Muscle of leg (tissue), 16 donors: ENCODE measurements around the gene PHACTR1. TPM values are rescaled to one million over a fixed set of nuclear protein-coding genes. Genes with fewer than 3 reads are reported as not detected.

Experiments used
- DNase-seq: peaks from one replicate; pipeline ENCODE4 v3.0.0; 2013
- H3K27ac ChIP-seq: one replicate; pipeline ENCODE4 v1.5.1; 2013; ENCODE audit warnings: mild to moderate bottlenecking, low read length, control low read depth
- H3K27me3 ChIP-seq: one replicate; pipeline ENCODE4 v1.6.1; 2013; ENCODE audit warnings: low read length; ENCODE audit not compliant: control insufficient read depth, insufficient read depth
- H3K36me3 ChIP-seq: one replicate; pipeline ENCODE4 v1.6.1; 2013; ENCODE audit warnings: low read length; ENCODE audit not compliant: control insufficient read depth, insufficient read depth
- H3K4me1 ChIP-seq: one replicate; pipeline ENCODE4 v1.6.1; 2013; ENCODE audit warnings: low read length; ENCODE audit not compliant: control insufficient read depth, insufficient read depth
- H3K4me3 ChIP-seq: one replicate; pipeline ENCODE4 v1.5.1; 2013; ENCODE audit warnings: low read length, control low read depth
- H3K9me3 ChIP-seq: replicated peaks from 2 replicates; pipeline ENCODE4 v1.6.1; 2013; ENCODE audit warnings: low read depth, low read length; ENCODE audit not compliant: control insufficient read depth
- whole genome bisulfite sequencing: methylation state at CpG from one replicate; pipeline ENCODE4 v1.1.5; 2013; ENCODE audit warnings: missing lambda C conversion rate; ENCODE audit not compliant: insufficient coverage; 5-methylcytosine and 5-hydroxymethylcytosine counted together
- long read RNA-seq, 11 donors: transcript quantifications; one replicate each; lab custom pipeline, GENCODE V29; 2026
- polyA plus RNA-seq, 8 donors: library from polyadenylated mRNA; unstranded; fragments of 120-200 nt; gene quantifications; one replicate each; pipeline versions ENCODE4 v1.2.1 to v1.2.3, GENCODE V29; 2013; ENCODE audit warnings: inconsistent platforms in 1 of 8, low replicate concordance in 1 of 8; ENCODE audit not compliant: insufficient read length in 8 of 8, insufficient read depth in 1 of 8
- total RNA-seq: library from RNA; stranded (reverse); fragments of 120-200 nt; gene quantifications from one replicate; pipeline ENCODE4 v1.2.4, GENCODE V29; 2013

PHACTR1 gene
- total RNA-seq, result 4.3 TPM
- 1 to 10 TPM; 3.8 to 9.4 (median 4.6) TPM for polyA plus RNA-seq
- long read RNA-seq, donor 1, result 0 reads
- long read RNA-seq, donor 2, result 0 reads
- long read RNA-seq, donor 3, result 0 reads
- long read RNA-seq, donor 4, partial matches to known transcripts, result 0 of 1 reads
- long read RNA-seq, donor 4, other reads (novel, unspliced or antisense), result 0 of 1 reads
- long read RNA-seq, donor 5, partial matches to known transcripts, result 5 of 28 reads
- long read RNA-seq, donor 5, other reads (novel, unspliced or antisense), result 23 of 28 reads
- long read RNA-seq, donor 6, result 0 reads
- long read RNA-seq, donor 7, partial matches to known transcripts, result 10 of 24 reads
- long read RNA-seq, donor 7, other reads (novel, unspliced or antisense), result 14 of 24 reads
- long read RNA-seq, donor 8, result 0 reads
- long read RNA-seq, donor 9, result 0 reads
- long read RNA-seq, donor 10, result 0 reads
- long read RNA-seq, donor 11, result 0 reads

DNA sequence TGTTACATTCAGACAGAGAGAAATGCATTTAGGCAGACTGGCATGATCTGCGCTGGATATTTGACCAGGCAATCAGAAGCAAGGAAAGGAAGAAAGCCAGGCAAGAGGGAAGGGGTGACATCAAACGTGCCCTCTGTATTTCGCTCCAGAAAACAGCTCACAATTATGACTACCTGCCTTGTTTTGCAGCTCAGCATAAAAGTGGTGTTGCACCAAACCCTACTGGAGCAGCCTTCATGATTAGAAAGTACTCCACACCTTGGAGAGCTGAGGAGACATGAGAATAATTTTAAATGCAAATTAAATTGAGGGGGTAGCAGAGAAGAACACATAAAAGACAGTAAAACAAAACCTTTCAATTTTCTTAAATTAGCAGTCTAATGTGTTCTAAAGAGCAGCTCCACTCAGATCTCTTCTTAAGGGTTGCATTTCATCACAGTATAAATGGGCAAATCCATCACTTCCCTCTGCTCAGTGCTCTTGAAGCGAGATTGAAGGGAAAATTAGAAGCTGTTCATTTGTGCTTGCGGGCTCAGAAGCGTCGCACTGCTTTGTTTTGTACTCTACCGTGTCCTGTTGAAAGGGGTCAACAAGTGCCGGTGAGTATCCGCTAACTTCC lies at the start of gene PHACTR1:
Gene PHACTR1 (plus strand): TSS at position 470 of the 619 bp plus-strand sequence.
- H3K4me1 ChIP-seq, result no peaks in the 10 kb centered on the region
- no peaks in the 10 kb centered on the region for H3K9me3 ChIP-seq
- DNase-seq, result no peak
- 78% methylated on average over 2 of the region's 10 CpGs for WGBS
- no peaks in the 10 kb centered on the region for H3K36me3 ChIP-seq
- H3K27ac ChIP-seq, result no peak within 1 kb of the TSS
- H3K27me3 ChIP-seq, result no peaks in the 10 kb centered on the region
- H3K4me3 ChIP-seq, result no peak within 1 kb of the TSS

DNA sequence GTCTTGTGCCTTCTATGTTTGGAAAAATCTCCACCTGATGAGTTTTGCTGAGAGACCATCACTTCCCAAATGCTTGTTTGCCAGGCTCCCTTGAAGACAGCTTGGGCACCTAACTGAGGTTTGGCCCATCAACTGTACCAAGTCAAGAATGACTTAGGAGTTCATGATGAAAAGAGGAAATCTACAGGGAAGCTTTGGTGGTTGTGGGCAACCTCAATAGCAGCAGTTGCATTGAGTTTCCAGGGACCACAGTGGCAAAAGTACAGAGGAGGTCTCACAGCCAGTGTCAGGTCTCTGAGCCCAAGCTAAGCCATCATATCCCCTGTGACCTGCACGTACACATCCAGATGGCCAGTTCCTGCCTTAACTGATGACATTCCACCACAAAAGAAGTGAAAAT lies 49.7 kb upstream of the PHACTR1 start:
- Histone ChIP-seq H3K4me1 (no peaks in the 10 kb centered on the region), H3K9me3 (no peaks in the 10 kb centered on the region), H3K36me3 (no peaks in the 10 kb centered on the region), H3K27ac (no peak overlapping the region), H3K4me3 (no peak overlapping the region), H3K27me3 (no peaks in the 10 kb centered on the region)
- no CpG with 5 or more reads among the region's 1 CpG for WGBS
- no peak for DNase-seq

DNA sequence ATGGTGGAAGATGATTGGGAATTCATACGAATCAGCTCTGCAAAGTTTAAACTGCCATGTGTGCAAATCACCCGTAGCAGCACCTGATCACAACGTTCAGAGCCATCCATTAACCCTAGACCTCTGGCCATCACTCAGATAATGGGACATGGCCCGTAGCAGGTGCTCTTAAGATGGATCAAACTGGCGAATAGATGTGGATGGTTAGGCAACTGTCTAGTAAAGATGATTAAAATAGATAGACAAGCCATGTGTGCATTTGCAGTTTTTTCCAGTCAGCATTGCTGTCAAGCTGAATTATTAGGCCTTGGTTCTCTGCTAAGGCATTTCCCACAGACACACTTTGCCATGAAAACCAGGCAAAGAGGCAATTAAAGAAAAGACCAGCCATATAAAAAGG lies 40.6 kb upstream of the PHACTR1 start:
- DNase-seq, result no peak
- Histone ChIP-seq H3K27ac (no peak overlapping the region), H3K36me3 (no peaks in the 10 kb centered on the region), H3K27me3 (no peaks in the 10 kb centered on the region), H3K4me3 (no peak overlapping the region), H3K4me1 (no peaks in the 10 kb centered on the region), H3K9me3 (no peaks in the 10 kb centered on the region)
- 88% methylated on average over 1 of the region's 5 CpGs for WGBS

DNA sequence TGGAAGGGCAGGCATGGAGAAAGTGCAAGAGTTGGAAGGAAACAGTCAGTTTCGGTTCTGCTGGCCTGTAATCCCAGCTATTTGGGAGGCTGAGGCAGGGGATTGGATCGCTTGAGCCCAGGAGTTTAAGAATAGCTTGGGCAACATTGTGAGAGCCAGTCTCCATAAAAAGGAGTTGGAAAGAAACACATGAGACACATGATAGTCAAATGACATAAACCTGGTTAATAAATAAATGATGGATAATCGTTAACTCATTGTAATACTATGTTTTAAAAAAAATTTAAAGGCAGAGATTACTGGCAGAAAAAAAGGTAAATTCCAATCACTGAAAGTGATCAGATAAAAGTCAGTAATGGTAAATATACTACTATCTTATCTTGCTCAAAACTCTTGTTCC lies 37.2 kb upstream of the PHACTR1 start:
- H3K27ac ChIP-seq, result no peak overlapping the region
- H3K9me3 ChIP-seq, result no peaks in the 10 kb centered on the region
- no peaks in the 10 kb centered on the region for H3K36me3 ChIP-seq
- H3K27me3 ChIP-seq, result no peaks in the 10 kb centered on the region
- 100% methylated on average over 1 of the region's 3 CpGs for WGBS
- no peak overlapping the region for H3K4me3 ChIP-seq
- no peak for DNase-seq
- H3K4me1 ChIP-seq, result no peaks in the 10 kb centered on the region

DNA sequence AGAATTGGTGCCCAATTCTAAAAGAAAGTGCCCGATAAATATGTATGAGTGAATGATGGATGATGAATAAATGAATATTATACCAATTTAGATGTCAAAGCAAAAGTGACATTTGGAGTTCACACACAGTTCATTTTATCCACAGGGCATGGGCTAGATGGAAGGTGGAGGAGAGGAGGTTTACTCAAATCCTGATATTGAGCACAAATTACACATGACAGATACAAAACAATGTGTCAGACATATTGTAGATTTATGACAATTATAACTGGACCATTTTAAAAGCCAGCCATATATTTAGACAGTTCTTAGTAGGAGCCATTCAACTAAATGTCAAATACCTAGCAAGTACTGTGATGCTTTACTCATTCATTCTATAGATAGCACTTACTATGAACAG lies 23.4 kb upstream of the PHACTR1 start:
- DNase-seq, result no peak
- no peak overlapping the region for H3K27ac ChIP-seq
- H3K27me3 ChIP-seq, result no peaks in the 10 kb centered on the region
- H3K4me3 ChIP-seq, result no peak overlapping the region
- no peaks in the 10 kb centered on the region for H3K9me3 ChIP-seq
- WGBS, result no CpG with 5 or more reads among the region's 1 CpG
- H3K36me3 ChIP-seq, result no peaks in the 10 kb centered on the region
- no peaks in the 10 kb centered on the region for H3K4me1 ChIP-seq

DNA sequence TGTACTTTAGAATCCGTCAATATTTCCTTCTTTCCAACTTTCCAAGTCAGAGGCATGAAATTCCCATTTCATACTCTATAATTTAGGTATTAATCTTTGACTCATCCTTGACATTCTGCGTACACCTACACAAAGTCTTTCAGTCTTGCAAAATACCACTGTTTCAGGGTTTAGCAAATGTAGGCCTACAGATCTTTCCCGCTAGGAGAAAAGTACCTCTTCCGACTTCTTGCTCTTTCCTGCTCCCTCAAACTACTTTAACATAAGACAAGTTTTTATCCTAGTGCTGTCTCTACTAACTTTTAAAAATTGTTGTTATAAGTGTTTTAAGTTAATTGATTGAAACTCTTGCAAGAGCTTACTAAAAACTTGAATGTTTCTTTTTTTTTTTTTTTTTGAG lies 18.3 kb upstream of the PHACTR1 start:
- Histone ChIP-seq H3K9me3 (no peaks in the 10 kb centered on the region), H3K27ac (no peak overlapping the region), H3K27me3 (no peaks in the 10 kb centered on the region), H3K4me3 (no peak overlapping the region), H3K4me1 (no peaks in the 10 kb centered on the region), H3K36me3 (no peaks in the 10 kb centered on the region)
- WGBS, result 80% methylated on average over 1 of the region's 4 CpGs
- DNase-seq, result no peak

DNA sequence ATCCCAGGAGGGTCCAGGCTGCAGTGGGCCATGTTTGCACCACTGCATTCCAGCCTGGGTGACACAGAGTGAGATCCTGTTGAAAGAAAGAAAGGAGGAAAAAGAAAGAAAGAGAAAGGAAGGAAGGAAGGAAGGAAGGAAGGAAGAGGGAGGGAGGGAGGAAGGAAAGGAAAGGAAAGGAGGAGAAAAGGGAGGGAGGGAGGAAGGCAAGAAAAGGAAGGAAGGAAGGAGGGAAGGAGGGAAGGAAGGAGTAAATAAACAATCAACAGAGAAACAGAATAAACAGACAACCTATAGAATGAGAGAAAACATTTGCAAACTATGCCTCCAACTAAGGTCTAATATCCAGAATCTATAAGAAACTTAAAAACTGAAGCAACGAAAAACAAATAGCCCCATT lies 11.6 kb upstream of the PHACTR1 start:
- Histone ChIP-seq H3K36me3 (no peaks in the 10 kb centered on the region), H3K4me1 (no peaks in the 10 kb centered on the region), H3K4me3 (no peak overlapping the region), H3K27me3 (no peaks in the 10 kb centered on the region), H3K9me3 (no peaks in the 10 kb centered on the region), H3K27ac (no peak overlapping the region)
- no peak for DNase-seq
- no CpG with 5 or more reads among the region's 1 CpG for WGBS

DNA sequence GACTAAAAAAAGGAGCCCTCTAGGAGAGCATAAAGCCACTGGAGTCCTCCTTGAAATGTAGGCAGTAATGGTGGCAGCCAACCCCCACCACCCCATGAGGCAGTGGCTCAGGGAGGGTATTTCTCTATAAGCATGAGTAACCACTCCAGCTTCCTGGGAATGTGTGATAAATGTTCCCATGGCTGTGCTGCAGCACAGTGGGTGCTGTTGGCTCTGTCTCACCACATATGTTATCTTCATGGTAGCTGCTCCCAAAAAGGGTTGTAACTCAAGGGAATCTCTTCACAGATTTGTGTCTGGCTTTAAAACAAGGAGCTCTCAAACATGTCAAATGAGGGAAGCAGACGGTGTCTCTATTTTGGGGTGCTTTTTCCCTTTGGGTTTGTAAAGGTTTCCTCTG lies 7.5 kb upstream of the PHACTR1 start:
- Histone ChIP-seq H3K27ac (no peak overlapping the region), H3K4me3 (no peak overlapping the region), H3K27me3 (no peaks in the 10 kb centered on the region), H3K36me3 (no peaks in the 10 kb centered on the region), H3K9me3 (no peaks in the 10 kb centered on the region), H3K4me1 (no peaks in the 10 kb centered on the region)
- DNase-seq, result no peak
- no CpG with 5 or more reads among the region's 1 CpG for WGBS

DNA sequence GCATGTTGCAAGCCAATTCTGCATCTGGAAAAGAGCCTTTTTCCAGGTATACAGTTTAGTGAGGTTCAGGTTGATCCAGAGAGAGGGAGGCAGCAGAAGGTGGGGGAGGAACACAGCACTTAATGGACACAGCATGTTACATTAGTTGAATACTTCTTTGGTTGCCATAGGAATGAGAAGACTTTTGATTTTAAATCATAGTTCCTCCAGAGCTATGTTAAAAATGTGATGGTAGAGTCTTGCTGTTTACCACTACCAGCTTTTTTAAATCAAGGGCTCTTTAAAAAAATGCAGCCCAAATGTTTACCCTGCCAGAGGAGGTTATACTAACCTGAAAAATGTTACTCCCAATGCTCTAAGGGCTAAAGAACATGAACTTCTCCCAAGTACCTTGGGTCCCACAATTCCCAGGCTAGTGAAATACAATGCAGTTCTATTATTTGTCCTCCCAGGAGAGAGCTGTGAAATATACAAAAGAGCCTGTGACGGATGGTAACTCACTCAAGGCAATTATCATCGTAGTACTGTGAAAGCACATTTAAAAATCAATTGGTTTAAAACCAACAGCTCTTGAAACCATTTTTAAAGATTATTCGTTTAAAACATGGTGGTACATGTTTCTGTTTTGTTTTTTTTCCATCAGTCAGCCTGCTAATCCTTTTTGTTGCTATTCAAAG lies 6.9 kb upstream of the PHACTR1 start:
- Histone ChIP-seq H3K27me3 (no peaks in the 10 kb centered on the region), H3K4me3 (no peak overlapping the region), H3K4me1 (no peaks in the 10 kb centered on the region), H3K27ac (no peak overlapping the region), H3K9me3 (no peaks in the 10 kb centered on the region), H3K36me3 (no peaks in the 10 kb centered on the region)
- no peak for DNase-seq
- no CpG with 5 or more reads among the region's 3 CpGs for whole genome bisulfite sequencing

DNA sequence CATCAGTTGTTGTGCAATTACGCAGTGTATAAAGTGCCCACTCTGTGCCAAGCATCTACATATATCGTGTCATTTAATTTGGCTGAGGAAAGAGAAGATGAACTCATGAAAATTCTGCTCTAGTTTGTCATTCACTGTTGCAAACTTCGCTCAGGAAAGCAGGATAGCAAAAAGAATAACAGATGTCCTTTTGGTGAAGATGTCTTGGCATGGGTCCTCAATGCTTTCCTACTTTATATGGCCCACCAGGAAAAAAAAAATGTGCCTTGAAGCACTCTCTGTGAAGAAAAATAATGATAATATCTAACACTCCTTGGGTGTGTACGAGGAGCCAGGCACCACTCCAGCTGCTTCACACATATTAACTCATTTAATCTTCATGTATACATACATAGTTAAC lies 5.6 kb upstream of the PHACTR1 start:
- WGBS, result 83% methylated on average over 2 of the region's 4 CpGs
- Histone ChIP-seq H3K27me3 (no peaks in the 10 kb centered on the region), H3K36me3 (no peaks in the 10 kb centered on the region), H3K4me1 (no peaks in the 10 kb centered on the region), H3K9me3 (no peaks in the 10 kb centered on the region), H3K27ac (no peak overlapping the region), H3K4me3 (no peak overlapping the region)
- DNase-seq, result no peak
